ENCODE measurements around the gene NCOA6.
"Not testable (repeated sequence)": the region's sequence is repeated elsewhere in the genome, so short reads cannot be mapped to it uniquely, and the experiment has no call there.

Gene NCOA6

DNA sequence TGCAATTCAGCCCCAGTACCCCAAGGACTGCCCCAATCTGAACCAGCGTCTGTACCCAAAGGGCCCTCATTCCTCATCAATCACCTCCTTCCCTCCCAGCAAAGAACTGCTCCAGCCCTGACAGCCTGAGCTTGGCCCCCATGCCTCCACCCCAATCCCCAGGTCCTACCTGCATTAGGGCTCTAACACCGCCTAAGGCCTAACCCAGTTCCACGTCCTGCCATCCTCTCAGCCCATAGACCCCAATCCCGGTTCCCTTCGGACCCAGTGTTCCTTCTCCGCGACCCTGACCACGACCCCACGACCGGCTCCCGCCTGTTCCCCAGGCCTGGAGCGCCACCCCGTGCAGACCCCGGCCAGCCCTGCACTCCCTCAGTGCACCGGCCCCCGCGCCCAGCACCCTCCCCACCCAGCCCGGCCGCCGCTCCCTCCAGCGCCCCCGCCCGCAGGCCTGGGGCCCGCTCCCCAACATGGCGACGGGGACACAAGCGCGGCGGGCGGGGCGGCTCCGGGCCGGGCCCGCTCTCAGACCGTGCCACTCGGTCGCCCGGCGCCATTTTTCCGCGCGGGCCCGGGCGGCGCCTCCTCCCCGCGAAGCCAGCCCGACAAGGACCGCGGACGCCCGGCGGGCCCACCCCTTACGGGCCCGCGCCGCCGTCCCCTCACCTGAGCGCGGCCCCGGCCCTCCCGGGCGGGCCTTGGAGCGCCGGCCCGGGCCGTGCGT, 483 bp downstream of the NCOA6 start:
- peak; percentile 66 for DNase-seq

DNA sequence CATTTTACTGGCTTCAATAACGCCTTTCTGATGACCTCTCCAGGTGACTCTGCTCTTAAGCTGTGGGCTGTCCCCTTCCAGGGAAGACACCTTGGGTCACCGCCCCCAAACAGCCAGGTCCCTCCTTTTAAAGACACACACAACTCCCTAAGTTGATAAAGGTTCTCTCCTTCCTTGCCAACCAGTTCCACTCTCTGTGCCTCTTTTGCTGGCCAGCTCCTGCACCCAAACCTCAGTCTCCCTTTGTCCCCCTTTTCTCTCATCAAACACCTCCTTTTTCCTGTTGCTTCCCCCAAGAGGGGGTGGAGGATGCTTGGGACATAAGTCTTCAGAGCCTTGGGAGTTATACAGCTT, 1.0 kb downstream of the NCOA6 start:
- DNase-seq = peak; percentile 65

- no peak for DNase-seq
Measured at GRCh38 chr20:34824026-34824425, 1.4 kb downstream of the NCOA6 start.

GRCh38 chr20:34820805-34821578, 4.5 kb downstream of the NCOA6 start:
- DNase-seq = no peak

DNA sequence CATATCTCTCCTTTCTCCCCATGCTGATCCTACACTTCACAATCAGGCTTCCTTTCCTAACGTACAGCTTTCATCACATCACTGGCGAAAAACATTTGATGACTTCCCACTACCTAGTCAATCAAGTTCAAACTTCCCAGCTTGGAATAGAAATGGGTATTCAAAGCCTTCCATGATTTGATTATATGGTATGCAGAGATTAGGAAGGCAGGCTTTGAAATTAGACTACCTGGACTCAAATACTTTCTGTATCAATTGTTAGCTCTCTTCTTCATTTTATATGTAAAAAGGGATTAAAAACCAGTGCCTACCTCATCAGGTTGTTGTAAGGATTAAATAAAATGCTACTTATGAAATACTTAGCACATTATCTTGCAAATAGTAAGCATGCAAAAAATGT, 7.7 kb downstream of the NCOA6 start:
- no peak for DNase-seq

DNA sequence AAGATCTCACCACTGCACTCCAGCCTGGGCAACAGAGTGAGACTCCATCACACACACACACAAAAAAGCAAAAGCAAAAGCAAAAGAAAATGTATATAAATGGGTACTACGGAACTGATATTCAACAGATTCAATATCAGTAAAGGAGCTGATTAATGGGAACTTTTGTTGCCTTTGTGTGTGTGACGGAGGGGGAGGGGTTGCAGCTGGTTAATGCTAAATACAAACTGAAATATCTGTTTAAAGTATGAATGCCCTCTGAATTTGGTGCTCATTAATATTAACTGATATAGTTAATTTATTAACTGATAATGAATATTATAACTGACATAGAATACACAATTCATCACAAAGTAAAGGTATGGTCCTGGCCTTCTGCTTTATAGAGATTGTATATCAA, 8.4 kb downstream of the NCOA6 start:
- no peak for DNase-seq

- no peak for DNase-seq
Measured at GRCh38 chr20:34815636-34816035, 9.8 kb downstream of the NCOA6 start.

- DNase-seq = no peak
Measured at GRCh38 chr20:34808583-34808982, 16.9 kb downstream of the NCOA6 start.

- not testable (repeated sequence) for DNase-seq
Measured at GRCh38 chr20:34807944-34808465, 17.4 kb downstream of the NCOA6 start.

GRCh38 chr20:34806255-34806654, 19.2 kb downstream of the NCOA6 start:
- DNase-seq = no peak

- no peak for DNase-seq
Measured at GRCh38 chr20:34798871-34799270, 26.6 kb downstream of the NCOA6 start.

DNA sequence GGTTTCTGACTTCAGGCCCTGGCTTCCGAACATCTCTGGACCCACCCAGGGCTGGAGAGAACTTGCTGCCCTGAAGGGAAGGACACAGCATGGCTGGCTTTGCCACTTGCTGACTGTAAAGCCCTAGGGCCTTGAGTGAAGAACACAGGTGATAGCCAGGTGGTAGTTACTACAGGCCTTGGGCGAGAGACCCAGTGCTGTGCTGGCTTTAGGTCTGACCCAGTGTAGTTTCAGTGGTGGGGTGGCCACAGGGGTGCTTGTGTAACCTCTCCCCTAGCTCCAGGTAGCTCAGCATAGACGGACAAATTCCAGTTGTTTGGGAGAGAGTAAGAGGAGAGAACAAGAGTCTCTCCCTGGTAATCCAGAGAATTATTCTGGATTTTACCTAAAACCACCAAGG, 27.1 kb downstream of the NCOA6 start:
- DNase-seq = no peak

- DNase-seq = no peak
Measured at GRCh38 chr20:34797012-34797995, 28.1 kb downstream of the NCOA6 start.

DNA sequence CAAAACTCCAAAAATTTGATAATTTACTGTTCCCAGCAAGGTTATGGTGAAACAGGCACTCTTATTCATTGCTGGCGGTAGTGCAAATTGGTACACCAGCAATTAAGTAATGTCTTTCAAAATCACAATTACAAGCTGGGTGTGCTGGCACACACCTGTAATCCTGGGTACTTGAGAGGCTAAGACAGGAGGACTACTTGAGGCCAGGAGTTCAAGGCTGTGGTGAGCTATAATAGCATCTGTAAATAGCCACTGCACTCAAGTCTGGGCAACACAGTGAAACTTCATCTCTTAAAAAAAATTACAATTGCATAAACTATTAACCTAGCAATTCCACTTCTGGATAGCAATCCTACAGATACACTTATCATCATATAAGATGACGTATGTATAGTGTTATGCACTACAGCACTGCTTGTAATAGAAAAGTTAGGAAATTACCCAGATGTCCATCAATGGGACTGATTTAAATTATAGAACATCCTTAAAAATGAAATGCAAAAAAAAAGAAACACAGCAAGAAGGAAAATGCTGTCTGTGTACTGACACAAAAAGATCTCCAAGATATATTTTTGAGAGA, 31.4 kb downstream of the NCOA6 start:
- DNase-seq = no peak

DNA sequence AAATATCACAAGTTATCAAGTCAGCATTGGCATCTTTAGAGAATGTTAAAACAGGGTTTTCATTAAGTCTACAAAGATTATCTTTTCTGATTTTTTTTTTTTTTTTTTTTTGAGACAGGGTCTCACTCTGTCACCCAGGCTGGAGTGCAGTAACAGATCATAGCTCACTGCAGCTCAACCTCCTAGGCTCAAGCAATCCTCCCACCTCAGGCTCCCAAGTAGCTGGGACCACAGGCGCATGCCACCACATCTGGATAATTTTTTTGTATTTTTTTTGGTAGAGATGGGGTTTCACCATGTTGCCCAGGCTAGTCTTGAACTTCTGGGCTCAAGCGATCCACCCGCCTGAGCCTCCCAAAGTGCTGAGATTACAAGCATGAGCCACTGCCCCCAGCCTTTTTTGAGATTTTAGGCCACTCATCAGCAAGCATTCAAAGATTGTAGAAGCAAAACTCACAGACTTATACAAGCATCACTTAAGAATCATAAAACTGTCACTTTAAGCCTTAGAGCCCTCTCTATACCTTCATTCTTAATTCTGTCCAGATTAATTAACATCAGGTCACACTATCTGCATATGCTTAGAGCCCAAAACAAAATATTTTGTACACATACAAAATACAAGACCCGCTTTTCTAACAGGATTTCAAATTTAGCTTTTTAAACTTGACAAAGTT, 32.6 kb downstream of the NCOA6 start:
- no peak for DNase-seq

- no peak for DNase-seq
Measured at GRCh38 chr20:34791289-34792020, 34.0 kb downstream of the NCOA6 start.

- no peak for DNase-seq
Measured at GRCh38 chr20:34781220-34781619, 44.2 kb downstream of the NCOA6 start.

DNA sequence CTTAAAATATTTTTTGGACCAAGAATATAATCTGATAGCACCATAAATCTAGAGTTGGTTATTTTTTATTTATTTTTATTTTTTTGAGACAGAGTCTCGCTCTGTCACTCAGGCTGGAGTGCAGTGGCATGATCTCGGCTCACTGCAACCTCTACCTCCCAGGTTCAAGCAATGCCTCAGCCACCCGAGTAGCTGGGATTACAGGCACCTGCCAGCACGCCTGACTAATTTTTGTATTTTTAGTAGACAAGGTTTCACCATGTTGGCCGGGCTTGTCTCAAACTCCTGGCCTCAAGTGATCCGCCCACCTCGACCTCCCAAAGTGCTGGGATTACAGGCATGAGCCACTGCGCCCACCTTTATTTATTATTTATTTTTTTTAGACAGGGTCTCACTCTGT, 45.2 kb downstream of the NCOA6 start:
- not testable (repeated sequence) for DNase-seq

- no peak for DNase-seq
Measured at GRCh38 chr20:34776177-34776576, 49.3 kb downstream of the NCOA6 start.

DNA sequence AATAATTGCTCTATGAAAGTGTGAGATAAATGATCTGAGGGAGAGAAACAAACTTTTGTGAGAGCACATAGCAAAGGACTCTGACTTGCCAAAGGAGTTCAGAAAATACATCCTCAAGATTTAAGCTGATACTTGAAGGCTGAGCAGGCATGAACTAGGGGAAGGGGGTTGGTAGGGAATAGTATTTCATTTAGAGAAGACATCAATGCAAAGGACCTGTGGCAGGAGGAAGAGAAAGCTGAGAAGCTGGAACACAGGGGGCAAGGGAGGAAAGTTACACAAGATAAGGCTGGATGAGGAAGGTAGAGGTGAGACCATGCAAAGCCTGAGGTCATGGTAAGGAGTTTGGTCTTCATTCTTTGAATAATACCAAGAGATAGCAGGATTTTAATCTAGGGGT, 50.6 kb downstream of the NCOA6 start:
- DNase-seq = no peak

GRCh38 chr20:34774449-34774848, 51.0 kb downstream of the NCOA6 start:
- no peak for DNase-seq
